Activated CD4-positive, alpha-beta T cell treated with anti-CD3 and anti-CD28 coated beads, Interleukin-2, amount 50 U/mL, for 48 hours (primary cell): ENCODE measurements around the gene ZSWIM4.
A peak's percentile ranks its signal among the peaks of the same experiment; 100 is the strongest.
"Not testable (repeated sequence)": the region's sequence is repeated elsewhere in the genome, so short reads cannot be mapped to it uniquely, and the experiment has no call there.

Source experiments
- DNase-seq, 2 experiments: peaks; one replicate each; pipeline ENCODE4 v3.0.0-alpha.2; 2020

The ZSWIM4 gene

GRCh38 chr19:13778847-13779246 lies 16.4 kb upstream of the ZSWIM4 start:
- DNase-seq = no peak

DNA sequence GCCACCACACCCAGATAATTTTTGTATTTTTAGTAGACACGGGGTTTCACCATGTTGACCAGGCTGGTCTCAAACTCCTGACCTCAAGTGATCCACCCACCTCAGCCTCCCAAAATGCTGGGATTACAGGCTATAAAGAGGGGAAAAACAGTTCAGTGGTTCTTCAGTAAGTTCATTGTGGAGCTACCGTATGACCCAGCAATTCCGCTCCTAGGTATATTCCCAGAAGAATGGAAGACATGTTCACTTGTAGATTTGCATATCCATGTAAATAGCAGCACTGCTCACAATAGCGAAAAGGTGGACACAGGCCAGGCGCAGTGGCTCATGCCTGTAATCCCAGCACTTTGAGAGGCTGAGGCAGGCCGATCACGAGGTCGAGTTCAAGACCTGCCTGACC lies 15.4 kb upstream of the ZSWIM4 start:
- not testable (repeated sequence) for DNase-seq

GRCh38 chr19:13781547-13781946 lies 13.7 kb upstream of the ZSWIM4 start:
- DNase-seq = peak; percentile 35 to 49

- no peak for DNase-seq
Measured at GRCh38 chr19:13782537-13782936, 12.7 kb upstream of the ZSWIM4 start.

DNA sequence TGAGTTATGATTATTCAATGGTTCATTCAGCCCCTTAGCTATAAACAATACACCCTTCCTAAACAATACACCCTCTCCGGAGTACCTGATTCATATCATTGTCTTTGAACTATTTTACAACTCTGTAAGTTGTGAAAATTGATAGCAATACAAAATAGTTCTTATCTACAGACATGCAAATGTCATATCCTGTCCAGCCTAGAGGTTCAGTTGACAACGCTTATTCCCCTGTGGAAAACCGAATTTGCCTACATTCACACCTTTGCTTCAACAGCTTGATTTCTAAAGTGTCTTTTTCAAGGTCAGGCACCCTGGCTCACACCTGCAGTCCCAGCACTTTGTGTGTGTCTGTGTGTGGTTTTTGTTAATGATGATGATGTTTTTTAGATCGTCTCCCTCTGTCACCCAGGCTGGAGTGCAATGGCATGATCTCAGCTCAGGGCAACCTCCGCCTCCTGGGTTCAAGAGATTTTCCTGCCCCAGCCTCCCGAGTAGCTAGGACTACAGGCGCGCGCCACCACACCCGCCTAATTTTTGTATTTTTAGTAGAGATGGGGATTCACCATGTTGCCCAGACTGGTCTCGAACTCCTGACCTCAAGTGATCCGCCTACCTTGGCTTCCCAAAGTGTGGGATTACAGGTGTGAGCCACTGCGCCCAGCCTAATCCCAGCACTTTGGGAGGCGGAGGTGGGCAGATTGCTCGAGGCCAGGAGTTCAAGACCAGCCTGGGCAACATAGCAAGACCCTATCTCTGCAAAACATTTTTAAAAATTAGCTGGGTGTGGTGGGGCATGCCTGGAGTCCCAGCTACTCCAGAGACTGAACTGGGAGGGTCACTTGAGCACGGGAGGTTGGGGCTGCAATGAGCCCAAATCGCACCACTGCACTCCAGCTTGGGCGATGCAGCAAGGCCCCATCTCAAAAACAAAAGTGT lies 11.4 kb upstream of the ZSWIM4 start:
- no peak for DNase-seq

- DNase-seq = peak; percentile 77 to 83
Measured at GRCh38 chr19:13784731-13785452, 10.4 kb upstream of the ZSWIM4 start.

DNA sequence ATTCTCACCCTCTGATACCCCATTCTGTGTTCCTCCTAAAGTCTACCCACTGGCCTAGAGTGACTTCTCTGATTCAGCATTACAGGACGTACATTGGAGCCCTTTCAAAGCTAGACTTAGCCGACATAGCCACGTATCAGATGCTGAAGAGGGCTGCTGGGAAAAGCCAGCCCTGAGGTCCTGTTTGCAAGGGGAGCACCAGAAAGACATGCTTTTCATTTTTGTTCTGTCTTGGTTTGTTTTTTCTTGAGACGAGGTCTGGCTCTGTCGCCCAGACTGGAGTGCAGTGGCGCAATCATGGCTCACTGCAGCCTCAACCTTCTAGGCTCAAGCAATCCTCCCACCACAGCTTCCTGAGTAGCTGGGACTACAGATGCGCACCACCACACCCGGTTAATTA lies 6.3 kb upstream of the ZSWIM4 start:
- DNase-seq = no peak

GRCh38 chr19:13790354-13790753 lies 4.9 kb upstream of the ZSWIM4 start:
- no peak for DNase-seq

- DNase-seq = not testable (repeated sequence)
Measured at GRCh38 chr19:13793317-13793716, 1.9 kb upstream of the ZSWIM4 start.

DNA sequence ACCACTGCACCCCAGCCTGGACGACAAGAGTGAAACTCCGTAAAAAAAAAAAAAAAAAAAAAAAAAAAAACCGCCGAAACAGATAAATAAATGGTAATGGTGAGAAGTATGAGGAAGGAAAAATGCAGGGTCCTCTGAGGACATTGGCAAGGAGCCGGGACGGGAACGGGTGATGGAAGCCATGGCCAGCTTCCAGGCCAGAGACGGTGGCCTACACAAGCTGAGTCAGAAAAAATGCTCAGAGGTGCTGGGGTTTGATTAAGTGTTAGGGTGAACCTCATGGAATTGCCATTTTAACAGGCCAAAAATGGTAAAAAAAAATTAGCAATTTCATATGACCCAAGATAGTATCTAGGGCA lies 866 bp upstream of the ZSWIM4 start:
- no peak for DNase-seq

GRCh38 chr19:13795595-13796300 lies 505 bp downstream of the ZSWIM4 start:
- no peak for DNase-seq

- no peak for DNase-seq
Measured at GRCh38 chr19:13796301-13797057, 1.2 kb downstream of the ZSWIM4 start.

- DNase-seq = no peak
Measured at GRCh38 chr19:13797058-13797440, 1.8 kb downstream of the ZSWIM4 start.

DNA sequence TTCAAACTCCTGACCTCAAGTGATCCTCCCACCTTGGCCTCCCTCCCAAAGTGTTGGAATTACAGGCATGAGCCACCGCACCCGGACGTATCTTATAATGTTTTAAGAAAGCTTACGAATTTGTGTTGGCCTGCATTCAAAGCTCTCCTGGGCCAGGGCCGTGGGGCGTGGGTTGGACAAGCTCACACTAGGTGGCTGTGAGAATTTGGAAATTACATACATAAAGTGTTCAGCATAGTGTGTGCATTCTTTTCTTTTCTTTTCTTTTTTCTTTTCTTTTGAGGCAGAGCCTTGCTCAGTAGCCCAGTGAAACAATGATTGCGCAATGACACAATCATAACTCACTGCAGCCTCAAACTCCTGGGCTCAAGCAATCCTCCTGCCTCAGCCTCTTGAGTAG lies 2.6 kb downstream of the ZSWIM4 start:
- DNase-seq = no peak

GRCh38 chr19:13799669-13800068 lies 4.4 kb downstream of the ZSWIM4 start:
- no peak for DNase-seq

DNA sequence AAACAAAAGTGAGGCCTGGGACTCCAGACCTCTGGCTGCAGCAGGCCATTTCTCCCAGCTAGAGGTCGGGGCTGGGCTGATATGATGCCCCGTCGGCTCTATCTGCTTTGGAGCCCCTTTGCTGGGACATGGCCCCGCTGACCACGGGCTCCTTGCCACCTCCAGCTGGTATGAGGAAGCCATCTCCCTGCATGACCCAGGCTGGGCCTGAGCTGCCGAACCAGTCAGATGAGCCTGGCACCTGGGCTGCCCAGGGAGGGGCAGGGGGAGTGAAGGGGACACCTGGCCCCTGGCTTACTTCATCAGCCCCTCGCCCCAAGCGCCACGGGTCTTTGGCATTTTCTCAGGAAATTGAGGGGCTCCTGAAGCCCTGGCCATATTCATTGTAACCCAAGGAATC lies 7.8 kb downstream of the ZSWIM4 start:
- no peak for DNase-seq

DNA sequence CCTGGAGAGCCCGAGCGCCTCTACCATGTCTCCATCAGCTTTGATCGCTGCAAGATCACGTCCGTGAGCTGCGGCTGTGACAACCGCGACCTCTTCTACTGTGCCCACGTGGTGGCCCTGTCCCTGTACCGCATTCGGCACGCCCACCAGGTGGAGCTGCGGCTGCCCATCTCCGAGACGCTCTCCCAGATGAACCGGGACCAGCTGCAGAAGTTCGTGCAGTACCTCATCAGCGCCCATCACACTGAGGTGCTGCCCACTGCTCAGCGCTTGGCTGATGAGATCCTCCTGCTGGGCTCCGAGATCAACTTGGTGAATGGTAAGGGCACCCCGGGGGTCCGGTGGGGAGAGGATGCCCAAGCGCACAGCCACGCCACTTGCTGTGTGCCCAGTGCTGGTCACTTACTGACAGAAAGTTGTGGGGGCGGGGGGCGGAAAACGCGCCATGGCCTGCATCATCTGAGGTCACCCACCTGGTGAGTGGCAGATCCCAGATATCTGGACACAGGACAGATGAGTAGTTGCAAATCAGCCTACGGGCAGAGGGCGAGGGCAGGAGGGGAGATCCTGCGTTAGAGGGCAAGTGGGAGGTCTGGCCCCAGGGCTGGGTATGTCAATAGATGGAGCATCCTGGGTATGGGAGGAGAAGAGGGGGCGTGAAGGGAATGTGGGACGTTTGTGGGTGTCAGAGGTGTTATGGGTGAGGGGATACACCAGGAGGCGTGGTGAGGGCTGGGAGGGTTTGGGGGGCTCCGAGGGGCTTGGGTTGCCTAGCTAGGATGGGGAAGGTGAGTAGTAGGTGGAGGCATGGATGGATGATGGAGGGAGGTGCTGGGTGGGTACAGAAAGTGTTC lies 9.8 kb downstream of the ZSWIM4 start:
- DNase-seq = no peak

DNA sequence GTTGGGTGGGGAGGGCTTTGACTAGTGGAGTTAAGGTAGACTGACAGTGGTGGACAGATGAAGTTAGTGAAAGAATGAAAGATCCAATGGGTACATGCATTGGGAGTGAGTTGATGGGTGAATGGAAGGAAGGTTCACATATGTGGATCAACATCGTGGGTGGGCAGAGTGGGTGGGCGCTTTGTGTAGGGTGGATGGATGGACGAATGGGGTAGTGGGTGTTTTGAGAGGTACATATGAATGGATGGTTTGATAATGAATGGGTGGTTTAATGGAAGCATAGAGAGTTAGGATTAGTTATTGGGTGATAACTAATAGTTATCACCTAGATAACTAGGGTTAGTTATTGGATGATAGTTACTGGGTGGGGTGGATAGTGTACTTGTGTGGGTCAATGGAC lies 11.5 kb downstream of the ZSWIM4 start:
- no peak for DNase-seq

DNA sequence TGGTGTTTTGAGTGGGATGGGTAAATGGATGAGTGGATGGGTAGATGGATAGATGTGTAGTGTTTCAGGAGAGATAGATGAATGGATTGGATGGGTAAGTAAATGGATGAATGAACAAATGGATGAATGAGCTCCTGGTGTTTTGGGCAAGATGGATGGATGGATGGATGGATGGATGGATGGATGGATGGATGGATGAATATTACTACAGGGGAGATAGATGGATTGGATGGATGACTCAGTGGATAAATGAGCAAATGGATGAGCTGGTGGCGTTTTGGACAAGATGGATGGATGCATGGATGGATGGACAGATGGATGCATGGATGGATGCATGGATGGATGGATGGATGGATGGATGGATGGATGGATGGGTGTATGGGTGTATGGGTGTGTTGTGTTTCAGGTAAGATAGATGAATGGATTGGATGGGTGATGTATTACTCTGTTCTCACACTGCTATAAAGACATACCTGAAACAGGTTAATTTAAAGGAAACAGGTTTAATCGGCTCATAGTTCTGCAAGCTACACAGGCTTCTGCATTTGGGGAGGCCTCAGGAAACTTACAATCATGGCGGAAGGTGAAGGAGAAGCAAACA lies 12.3 kb downstream of the ZSWIM4 start:
- no peak for DNase-seq

GRCh38 chr19:13808856-13809255 lies 13.6 kb downstream of the ZSWIM4 start:
- DNase-seq = no peak

DNA sequence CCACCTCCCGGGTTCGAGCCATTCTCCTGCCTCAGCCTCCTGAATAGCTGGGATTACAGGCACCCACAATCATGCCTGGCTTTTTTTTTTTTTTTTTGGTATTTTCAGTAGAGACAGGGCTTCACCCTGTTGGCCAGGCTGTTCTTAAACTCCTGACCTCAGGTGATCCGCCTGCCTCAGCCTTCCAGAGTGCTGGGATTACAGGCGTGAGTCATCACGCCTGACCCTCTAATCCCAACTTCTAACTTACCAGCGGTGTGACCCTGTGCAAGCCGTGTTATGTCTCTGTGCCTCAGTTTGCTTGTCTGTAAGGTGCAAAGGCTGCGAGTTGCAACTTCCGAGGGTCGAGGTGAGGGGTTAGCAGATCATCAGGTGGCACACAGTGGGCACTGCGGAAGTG lies 17.3 kb downstream of the ZSWIM4 start:
- DNase-seq = no peak
